MM.1S (cell line): Measurements from ENCODE around the gene TTC33.

ENCODE experiments used
- EZH2 ChIP-seq: fragments of 300-600 bp; sonication (generic); optimal IDR thresholded peaks from 2 replicates; pipeline ENCODE3; 2017; ENCODE audit warnings: low read depth, mild to moderate bottlenecking, antibody characterized with exemption, low read length, mixed read lengths
- TF ChIP-seq, protein P1 (sequence below): fragments of 300-600 bp; sonication (generic); IDR thresholded peaks from 2 replicates; pipeline ENCODE4 v1.5.1; 2016; ENCODE audit warnings: antibody characterized with exemption, low read length, mixed read lengths

- TF ChIP-seq, protein P1, sequence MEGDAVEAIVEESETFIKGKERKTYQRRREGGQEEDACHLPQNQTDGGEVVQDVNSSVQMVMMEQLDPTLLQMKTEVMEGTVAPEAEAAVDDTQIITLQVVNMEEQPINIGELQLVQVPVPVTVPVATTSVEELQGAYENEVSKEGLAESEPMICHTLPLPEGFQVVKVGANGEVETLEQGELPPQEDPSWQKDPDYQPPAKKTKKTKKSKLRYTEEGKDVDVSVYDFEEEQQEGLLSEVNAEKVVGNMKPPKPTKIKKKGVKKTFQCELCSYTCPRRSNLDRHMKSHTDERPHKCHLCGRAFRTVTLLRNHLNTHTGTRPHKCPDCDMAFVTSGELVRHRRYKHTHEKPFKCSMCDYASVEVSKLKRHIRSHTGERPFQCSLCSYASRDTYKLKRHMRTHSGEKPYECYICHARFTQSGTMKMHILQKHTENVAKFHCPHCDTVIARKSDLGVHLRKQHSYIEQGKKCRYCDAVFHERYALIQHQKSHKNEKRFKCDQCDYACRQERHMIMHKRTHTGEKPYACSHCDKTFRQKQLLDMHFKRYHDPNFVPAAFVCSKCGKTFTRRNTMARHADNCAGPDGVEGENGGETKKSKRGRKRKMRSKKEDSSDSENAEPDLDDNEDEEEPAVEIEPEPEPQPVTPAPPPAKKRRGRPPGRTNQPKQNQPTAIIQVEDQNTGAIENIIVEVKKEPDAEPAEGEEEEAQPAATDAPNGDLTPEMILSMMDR = no peak
- no peak for TF ChIP-seq EZH2
Measured at GRCh38 chr5:40656766-40657165, 99.0 kb downstream of the TTC33 start.
